Transverse colon (tissue), 3 donors: ENCODE data around the gene FYB1.

Source experiments
- POLR2A ChIP-seq: fragments of 450-650 bp; IDR thresholded peaks from one replicate; pipeline ENCODE4 v1.6.1; 2016; ENCODE audit warnings: antibody characterized with exemption, mild to moderate bottlenecking, moderate library complexity
- TF ChIP-seq, protein P1 (sequence below), 5 experiments: fragments of 200-600 bp in 3 of 5; fragments of 450-650 bp in 2 of 5; sonication (generic) in 3 of 5; IDR thresholded peaks; 1 replicate in 2 of 5; 2 replicates in 3 of 5; pipeline ENCODE4 v1.5.1; 2016 to 2017; ENCODE audit warnings: antibody characterized with exemption in 5 of 5, inconsistent platforms in 3 of 5, mild to moderate bottlenecking in 2 of 5, moderate library complexity in 1 of 5

DNA sequence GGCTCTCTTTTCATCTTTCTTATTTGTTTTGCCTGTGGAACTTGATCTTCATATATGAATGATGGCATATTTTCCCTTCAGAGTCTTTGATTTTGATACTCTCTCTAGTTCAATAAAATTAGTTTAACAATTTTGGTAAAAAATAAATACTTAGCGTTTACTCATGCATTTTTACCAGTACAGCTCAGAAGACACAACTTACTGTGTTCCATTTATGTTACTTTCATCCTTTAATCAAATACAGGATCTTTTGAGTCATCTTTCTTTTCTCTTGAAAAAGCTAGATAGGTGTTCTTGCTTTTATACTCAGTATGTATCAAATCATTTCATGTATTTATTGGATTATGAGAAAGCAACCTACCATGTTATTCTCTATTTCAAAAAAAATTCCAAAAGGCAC, 98.0 kb downstream of the FYB1 start:
- TF ChIP-seq, protein P1, sequence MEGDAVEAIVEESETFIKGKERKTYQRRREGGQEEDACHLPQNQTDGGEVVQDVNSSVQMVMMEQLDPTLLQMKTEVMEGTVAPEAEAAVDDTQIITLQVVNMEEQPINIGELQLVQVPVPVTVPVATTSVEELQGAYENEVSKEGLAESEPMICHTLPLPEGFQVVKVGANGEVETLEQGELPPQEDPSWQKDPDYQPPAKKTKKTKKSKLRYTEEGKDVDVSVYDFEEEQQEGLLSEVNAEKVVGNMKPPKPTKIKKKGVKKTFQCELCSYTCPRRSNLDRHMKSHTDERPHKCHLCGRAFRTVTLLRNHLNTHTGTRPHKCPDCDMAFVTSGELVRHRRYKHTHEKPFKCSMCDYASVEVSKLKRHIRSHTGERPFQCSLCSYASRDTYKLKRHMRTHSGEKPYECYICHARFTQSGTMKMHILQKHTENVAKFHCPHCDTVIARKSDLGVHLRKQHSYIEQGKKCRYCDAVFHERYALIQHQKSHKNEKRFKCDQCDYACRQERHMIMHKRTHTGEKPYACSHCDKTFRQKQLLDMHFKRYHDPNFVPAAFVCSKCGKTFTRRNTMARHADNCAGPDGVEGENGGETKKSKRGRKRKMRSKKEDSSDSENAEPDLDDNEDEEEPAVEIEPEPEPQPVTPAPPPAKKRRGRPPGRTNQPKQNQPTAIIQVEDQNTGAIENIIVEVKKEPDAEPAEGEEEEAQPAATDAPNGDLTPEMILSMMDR (IDR thresholded peaks at IDR 0.05): no peak
- TF ChIP-seq POLR2A: no peak
